Fibroblast of skin of right biceps (primary cell): ENCODE results near the gene NAPEPLD.
"Not testable (repeated sequence)": the region's sequence is repeated elsewhere in the genome, so short reads cannot be mapped to it uniquely, and the experiment has no call there.

Experiments used
- DNase-seq: peaks from one replicate; pipeline ENCODE4 v3.0.0-alpha.2; 2013

Gene NAPEPLD

DNA sequence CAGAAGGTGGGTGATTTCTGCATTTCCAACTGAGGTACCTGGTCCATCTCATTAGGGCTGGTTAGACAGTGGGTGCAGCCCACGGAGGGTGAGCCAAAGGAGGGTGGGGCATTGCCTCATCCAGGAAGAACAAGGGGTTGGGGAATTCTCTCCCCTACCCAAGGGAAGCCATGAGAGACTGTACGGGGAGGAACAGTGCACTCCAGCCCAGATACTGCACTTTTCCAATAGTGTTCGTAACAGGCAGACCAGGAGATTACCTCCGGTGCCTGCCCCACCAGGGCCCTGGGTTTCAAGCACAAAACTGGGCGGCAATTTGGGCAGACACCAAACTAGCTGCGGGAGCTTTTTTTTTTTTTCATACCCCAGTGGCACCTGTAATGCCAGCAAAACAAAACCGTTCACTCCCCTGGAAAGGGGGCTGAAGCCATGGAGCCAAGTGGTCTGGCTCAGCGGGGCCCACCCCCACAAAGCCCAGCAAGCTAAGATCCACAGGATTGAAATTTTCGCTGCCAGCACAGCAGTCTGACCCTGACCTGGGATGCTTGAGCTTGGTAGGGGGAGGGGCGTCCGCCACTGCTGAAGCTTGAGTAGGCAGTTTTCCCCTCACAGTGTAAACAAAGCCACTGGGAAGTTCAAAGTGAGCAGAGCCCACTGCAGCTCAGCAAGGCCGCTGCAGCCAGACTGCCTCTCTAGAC is 42.7 kb downstream of the NAPEPLD start:
- no peak for DNase-seq

DNA sequence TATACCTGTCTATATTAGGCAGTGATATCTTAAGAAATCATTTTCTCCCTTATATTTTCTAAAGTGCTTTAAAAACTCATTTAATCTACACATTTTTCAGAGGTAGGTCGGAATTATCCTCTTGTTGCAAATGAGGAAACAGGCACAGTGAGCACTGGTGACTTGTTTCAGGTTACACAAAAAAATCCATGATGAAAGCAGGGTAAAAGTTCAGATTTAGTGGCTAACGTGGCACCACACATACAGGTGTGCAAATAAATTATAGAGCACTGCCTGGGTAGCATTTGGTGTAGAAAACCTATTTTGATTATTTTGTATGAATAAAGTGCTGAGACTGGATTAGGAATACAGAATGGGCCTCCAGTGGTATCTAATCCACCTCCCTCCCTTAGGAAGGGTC is 47.4 kb downstream of the NAPEPLD start:
- DNase-seq: no peak

DNA sequence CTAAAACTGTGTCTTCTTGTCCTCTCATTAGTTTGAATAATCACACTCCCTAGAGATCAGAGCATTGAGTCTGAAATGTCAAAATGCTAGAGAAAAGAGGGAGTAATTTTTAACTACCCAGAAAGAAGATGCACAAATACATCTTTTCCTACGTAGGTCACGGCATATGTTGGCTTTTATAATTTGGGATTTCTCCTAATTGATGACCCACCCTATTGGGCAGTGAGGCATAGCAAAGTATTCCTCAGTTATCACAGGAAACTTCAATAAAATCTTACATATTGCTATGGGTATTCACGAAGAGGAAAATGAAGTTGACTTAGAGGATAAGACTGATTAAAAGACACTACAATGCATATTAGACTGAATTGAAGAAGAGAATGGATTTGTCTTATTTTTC is 48.6 kb downstream of the NAPEPLD start:
- no peak for DNase-seq

DNA sequence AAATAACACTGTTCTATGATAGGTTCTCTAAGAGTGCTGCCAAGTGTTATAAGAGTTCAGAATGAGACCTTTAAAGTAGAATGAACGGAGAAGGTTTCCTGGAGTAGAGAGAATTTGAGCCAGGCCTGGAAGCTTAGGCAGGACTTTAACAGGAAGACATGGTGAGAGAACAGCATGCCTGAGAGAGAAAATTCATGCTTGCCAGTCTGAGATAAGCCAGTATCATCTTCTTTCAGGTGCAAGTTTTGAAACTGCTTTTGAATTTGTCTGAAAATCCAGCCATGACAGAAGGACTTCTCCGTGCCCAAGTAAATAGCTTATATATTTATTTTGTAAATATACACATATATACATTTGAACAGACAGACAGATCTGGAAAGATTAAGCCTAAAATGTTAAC is 51.9 kb downstream of the NAPEPLD start:
- no peak for DNase-seq

DNA sequence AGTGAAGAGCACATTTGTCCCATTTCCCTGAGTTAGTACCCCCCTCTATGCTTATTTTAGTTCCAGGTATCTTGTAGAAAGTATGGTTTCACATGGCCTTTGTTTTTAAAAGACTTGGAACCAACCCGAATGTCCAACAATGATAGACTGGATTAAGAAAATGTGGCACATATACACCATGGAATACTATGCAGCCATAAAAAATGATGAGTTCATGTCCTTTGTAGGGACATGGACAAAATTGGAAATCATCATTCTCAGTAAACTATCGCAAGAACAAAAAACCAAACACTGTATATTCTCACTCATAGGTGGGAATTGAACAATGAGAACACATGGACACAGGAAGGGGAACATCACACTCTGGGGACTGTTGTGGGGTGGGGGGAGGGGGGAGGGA is 53.3 kb downstream of the NAPEPLD start:
- not testable (repeated sequence) for DNase-seq

DNA sequence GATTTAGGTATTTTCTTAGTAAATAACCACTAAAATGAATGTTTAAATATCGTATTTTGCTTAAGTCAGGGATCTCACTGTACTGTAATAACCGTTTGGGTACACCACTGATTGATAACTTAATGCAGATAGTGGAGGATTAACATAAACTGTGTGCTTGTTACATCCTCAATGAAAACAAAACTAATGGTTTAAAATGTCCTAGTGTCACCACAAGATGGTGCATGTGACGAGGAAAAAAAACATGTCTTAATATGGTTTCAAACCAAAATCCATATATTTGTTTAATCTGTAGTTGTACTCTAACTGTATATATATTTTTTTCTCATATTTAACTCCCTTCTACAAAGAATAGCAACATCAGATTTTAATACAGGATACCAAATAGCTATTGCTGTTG is 54.8 kb downstream of the NAPEPLD start:
- DNase-seq: no peak

DNA sequence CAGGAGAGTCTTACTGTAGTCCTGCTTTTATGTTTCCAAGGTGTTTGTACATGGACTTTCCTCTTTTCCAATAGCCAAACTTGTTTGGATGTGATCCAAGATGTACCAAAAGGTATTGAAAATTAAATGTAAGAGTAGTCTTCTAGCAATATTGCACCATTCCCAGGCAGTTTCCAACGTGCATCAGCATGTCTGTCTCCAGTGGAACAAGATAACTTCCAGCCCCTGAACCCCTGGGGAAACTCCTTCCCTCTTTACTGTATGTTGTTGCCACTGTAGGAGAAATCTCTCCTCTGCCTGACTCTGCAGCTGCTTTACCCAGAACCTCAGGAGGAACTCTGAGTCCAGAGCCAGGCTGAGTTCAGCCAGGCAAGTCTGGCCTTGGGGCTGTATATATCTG is 55.5 kb downstream of the NAPEPLD start:
- no peak for DNase-seq

DNA sequence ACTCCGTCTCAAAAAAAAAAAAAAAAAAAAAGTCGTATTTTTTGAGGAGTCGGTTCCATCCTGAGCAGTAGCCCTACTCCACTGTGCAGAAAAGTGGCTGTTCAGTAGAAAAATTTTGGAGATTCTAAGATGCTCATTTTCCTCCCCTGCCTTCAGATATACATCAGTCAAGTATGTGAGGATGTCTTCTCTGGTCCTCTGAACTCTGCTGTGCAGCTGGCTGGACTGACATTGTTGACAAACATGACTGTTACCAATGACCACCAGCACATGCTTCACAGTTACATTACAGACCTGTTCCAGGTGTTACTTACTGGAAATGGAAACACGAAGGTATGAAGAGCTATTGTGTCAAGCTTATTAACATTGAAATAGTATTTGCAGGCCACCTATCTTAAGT is 56.6 kb downstream of the NAPEPLD start:
- not testable (repeated sequence) for DNase-seq

DNA sequence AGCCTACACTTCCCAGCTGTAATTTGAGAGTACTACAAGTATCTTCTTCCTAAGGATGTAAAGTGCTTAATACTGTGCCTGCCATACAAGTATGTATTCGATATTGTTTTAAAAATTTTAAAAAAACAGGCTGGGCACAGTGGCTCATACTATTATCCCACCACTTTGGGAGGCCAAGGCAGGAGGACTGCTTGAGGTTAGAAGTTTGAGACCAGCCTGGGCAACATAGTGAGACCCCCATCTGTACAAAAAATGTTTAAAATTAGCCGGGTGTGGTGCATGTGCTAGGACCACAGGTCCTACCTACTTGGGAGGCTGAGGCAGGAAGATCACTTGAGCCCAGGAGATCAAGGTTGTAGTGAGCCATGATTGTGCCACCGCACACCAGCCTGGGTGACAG is 65.7 kb downstream of the NAPEPLD start:
- no peak for DNase-seq

DNA sequence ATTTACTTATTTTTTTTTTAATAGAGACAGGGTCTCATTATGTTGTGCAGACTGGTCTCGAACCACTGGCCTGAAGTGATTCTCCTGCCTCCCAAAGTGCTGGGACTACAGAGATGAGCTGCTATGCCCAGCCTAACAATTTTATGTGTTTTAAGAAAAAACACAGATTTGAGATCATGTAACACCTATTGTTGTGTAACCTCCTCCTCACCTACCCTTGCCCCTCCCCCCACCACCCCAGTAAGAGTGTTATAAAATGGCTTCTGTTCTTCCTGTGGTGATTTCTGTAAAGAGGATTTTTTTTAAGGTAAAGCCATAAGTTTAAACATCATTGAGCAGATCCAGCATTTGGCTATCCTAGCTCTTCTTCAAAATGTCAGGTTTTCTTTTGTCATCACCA is 66.4 kb downstream of the NAPEPLD start:
- no peak for DNase-seq

DNA sequence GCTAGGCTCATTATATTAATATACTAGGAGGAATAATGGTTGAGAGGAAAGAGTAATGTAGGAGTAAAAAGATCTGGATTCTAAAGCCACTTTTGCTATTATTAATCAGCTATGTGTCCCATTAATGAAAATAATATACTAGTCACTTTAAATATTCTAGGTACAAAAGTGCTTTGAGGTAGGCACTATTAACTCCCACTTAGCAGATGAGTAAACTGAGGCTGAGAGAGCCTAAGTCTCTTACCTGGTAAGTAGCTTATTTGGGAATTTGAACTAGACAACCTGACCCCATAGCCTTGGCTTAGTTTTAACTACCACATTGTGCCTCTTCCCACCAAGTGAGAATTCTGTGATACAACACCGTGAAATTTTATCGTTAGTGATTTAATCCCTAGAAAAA is 68.0 kb downstream of the NAPEPLD start:
- DNase-seq: no peak

DNA sequence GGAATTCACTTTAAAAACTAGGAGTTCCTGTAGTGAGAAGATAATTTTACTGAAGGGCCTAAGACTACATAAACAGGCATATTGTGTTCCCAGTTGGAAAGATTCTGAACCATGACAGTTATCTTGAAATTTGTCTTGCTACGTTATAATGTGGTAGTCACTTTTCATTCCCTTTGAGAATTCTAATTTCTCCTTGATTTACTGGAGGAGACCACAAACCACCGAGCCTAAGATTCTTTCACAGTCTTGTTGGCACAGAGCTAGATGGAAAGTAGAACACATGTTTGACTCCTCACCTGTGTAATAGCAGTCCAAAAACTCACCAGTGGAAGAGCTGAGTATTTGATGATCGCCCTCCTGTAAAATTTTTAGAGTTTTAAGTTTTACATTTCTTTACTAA is 69.1 kb downstream of the NAPEPLD start:
- no peak for DNase-seq

DNA sequence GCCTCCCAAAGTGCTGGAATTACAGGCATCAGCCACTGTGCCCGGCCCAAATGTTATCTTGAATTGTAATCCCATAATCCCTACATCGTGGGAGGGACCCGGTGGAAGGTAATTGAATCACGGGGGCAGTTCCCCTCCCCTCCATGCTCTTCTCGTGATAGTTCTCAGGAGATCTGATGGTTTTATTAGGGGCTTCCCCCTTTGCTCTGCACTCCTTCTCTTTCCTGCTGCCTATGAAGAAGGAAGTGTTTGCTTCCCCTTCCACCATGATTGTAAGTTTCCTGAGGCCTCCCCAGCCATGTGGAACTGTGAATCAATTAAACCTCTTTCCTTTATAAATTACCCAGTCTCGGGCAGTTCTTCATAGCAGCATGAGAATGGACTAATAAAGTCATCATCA is 70.7 kb downstream of the NAPEPLD start:
- DNase-seq: not testable (repeated sequence)

DNA sequence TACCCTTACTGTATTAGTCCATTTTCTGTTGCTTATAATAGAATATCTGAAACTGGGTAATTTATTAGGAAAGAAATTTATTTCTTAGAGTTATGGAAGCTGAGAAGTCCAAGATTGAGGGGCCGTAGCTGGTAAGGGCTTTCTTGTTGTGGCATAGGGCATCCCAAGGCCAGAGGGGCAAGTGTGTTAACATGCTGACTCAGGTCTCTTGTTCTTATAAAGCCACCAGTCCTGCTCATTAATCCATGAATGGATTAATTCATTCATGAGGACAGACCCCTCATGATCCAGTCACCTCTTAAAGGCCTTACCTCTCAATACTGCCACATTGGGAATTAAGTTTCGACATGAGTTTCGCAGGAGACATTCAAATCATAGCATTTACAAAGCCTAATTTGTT is 71.6 kb downstream of the NAPEPLD start:
- DNase-seq: no peak

DNA sequence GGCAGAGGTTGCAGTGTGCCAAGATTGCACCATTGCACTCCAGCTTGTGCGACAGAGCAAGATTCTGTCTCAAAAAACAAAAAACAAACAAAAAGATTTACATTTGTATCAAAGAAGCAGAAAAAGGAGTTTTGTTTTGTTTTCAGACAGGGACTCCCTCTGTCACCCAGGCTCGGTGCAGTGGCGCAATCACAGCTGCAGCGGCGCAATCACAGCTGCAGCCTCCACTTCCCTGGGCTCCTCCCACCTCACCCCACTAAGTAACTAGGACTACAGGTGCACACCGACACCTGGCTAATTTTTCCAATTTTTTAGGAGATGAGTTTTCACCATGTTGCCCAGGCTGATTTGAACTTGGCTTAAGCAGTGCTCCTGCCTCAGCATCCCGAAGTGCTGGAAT is 72.1 kb downstream of the NAPEPLD start:
- DNase-seq: no peak

DNA sequence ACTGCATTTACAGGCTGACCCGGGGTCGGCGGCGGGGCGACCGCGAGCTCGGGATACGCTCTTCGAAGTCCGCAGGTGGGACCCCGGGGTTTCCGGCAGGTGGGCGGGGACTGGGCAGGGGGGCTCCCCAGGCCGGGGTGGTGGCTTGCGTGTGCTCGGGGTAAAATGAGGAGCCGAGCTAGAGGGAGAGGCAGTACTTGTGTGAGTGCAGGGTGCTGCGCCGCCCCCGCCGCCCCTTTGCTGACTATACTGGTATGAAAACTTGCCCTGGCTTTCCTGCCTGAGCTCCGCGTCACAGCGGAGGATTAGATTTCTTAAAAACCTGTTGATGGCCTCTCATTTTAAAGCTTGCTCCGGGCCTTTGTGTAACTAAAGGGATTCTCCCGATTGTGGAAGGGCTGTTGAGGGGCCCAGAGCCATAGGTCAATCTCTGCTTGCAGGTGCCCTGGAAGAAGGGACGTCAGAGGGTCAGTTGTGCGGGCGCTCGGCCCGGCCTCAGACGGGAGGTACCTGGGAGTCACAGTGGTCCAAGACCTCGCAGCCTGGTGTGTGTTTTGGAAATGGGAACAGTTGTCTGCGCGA is 73.5 kb downstream of the NAPEPLD start:
- peak; percentile 38 for DNase-seq

DNA sequence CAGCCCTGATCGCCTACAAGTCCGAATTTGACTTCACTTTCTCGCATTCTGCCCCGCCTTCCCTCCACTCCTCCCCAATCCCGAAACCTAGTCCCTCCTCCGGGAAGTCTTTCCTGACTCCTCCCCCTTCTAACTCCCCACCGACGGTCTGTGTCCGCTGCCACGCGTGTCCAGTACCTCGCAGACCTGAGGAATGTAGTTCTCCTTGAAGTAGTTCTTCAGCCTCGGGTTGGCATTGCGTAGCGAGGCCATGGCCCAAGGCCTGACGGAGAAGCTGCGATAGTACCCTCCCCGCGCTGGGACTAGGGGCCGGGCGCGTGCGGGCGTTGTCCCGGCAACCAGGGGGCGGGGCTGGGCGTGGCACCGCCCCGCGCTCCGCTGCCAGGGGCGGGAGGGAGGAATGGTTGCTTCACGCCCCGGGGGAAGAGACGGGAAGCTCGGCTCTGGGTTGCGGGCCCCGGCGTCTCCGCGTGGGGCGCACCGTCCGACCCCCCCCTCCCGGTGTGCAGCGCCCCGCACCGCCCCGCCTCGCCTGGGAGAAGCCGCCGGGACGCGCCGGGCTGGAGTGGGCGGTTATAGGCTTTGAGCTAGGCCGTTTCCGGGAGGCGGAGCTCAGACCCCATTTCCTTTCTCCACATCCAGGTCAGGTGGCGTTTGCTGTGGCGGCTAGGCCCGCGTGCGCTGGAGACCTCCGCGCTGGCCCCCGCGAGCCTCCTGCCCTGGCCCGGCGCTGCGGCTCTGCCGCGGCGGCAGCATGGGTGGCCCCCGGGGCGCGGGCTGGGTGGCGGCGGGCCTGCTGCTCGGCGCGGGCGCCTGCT is 74.2 kb downstream of the NAPEPLD start, which contains the start of the genes ARMC10 and FBXL13:
ARMC10 (plus strand) TSS at position 622 of the 818 bp plus-strand sequence; CDS start at position 755, 133 bp downstream.
FBXL13 (minus strand) TSS at position 278 of the 818 bp plus-strand sequence.
- DNase-seq: peak; percentile 85

DNA sequence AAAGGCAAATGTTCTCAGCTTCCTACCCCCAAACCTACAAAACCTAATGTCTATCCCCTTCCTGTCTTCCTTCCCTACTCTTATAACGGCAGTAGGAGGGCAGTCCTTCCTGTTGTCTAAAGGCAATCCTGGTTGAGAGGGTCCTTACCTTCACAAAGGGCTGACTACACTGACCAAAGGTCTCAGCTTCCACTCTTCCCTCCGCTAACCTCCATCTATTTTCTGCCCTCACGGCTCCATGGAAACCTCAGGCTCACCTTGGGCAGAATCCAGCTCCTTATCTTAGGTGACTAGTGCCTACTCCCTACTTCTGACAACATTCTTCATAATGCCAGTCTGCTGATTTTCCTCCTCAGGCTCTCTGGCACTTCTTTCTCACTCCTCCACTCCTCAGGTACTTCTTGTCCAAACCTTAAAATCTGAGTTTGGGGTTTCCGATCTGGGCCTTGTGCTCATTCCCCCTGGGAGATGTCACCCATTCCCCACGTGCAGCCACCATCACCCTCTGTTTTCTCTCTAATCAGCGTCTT is 74.8 kb downstream of the NAPEPLD start:
- peak; percentile 18 for DNase-seq

DNA sequence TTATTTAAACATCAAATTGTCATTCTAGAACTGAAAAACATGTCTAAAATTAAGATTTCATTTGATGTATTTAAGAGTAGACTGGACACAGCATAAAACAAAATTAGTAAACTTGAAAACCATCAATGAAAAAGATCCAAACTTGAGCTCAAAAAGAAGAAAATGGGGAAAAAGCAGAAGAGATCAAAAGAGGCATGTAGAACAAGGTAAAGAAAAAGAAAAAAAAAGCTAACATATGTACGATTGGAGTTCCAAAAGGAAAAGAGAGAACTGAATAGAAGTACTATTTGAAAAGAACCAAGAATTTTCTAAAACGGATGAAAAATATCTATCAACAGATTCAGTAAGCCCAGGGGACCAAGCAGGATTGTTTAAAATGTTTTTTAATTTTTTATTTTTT is 77.9 kb downstream of the NAPEPLD start:
- no peak for DNase-seq

DNA sequence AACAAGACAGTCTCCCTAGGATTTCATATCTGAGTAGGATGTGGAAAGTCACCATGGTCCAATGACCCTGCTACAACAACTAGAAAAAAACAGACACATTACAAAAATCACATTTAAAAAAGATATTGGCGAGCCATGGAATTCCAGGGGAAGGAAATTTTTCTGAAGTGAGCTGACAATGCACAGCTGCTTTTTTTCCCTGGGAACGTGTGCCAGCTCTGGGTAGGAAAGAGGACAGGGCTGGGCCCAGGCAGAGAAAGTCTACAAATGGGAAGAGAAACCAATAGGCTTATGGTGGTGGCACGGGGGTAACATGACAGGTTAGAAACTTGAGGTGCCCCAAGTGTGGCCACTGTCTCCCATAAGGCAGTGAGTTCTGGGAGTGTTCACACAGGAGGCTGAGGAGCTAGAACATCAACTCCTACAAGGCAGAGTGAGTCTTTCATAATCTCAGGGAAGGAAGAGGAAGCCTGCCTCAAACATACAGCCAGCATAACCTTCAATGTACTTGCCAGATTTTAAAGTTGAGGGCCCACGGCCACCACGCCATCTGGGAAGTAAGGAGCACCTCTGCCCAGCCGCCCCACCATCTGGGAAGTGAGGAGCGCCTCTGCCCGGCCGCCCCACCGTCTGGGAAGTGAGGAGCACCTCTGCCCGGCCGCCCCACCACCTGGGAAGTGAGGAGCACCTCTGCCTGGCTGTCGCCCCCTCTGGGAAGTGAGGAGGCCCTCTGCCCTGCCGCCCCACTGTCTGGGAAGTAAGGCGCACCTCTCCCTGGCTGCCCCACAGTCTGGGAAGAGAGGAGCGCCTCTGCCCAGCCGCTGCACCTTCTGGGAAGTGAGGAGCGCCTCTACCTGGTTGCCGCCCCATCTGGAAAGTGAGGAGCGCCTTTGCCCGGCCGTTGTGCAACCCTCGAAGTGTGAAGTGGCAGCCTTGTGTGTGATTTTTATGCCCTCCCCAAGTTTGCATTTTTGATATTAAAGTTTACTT is 80.2 kb downstream of the NAPEPLD start:
- DNase-seq: no peak

DNA sequence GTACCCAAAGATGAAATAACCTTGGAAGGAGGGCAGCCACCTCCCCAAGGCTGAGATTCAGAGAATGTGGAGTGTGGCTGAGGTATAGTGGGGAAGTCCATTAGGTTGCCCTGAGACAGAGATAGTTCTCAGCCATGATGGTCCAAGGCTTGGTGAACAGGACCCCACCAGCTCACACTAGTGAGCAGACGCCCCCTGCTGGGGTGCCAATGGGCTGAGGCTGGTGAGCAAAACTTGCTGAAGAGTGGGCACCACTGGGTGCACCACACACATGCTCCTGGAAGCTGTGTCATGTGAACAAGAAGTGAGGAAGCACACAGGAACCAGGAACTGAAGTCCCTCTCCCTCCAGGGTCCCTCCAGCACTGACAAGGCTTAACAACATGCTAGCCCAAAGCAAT is 83.2 kb downstream of the NAPEPLD start:
- peak; percentile 47 for DNase-seq

DNA sequence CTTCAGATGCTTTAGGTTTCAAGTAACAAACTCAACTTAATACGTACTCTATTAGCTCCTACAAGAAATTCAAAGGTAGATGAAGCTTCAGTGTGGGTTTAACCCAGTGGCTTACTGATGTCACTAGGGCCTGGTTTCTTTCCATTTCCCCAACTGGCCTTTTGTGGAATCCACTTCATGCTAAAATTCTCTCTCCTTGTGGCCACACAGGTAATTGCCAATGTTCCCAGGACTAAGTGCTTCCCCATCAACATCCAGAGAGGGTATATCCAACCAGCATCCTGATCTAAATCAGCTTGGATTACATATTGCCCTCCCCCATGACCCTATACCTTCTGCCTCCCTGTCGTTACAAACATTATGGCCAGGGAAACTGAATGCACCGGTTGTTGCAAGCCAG is 85.0 kb downstream of the NAPEPLD start:
- no peak for DNase-seq
